GM12878 (cell line): ENCODE results near the gene KRT71. TPM values are rescaled to one million over a fixed set of nuclear protein-coding genes. Genes with fewer than 3 reads are reported as not detected.

Source experiments
- ATAC-seq: fragments of 200-7000 bp; cut with Tn5 transposase; 3 replicates; pipeline ENCODE4 v1.9.1; 2020; ENCODE audit warnings: mild to moderate bottlenecking, moderate library complexity
- BruUV-seq: library from RNA; stranded (reverse); fragments of 400-500 nt; replicated peaks from 2 replicates; lab custom pipeline; 2021; lab: Mats Ljungman, UMichigan
- CTCF ChIA-PET: fragments of 300-600 bp; sonication (Branson Sonifier 250); formaldehyde crosslinking; extraction: SDS; loops from one replicate; lab custom pipeline; 2021; ENCODE audit warnings: inconsistent platforms; lab: Yijun Ruan, JAX
- POLR2A ChIA-PET: fragments of 350-600 bp; formaldehyde crosslinking; extraction: SDS; loops from one replicate; lab custom pipeline; 2021; ENCODE audit warnings: inconsistent platforms; lab: Charles Lee
- RAD21 ChIA-PET: fragments of 300-600 bp; sonication (Branson Sonifier 250); formaldehyde crosslinking; loops from one replicate; lab custom pipeline; 2023; ENCODE audit warnings: antibody characterized with exemption; ENCODE audit not compliant: unreplicated experiment; lab: Charles Lee
- SMC1A ChIA-PET: fragments of 300-600 bp; sonication (Branson Sonifier 250); formaldehyde crosslinking; loops from one replicate; lab custom pipeline; 2023; ENCODE audit not compliant: unreplicated experiment, uncharacterized antibody; lab: Charles Lee
- DNase-seq: peaks from one replicate; pipeline ENCODE4 v3.0.0-alpha.2; 2011; ENCODE audit warnings: low read depth, low spot score
- FAIRE-seq: peaks from 3 replicates; lab custom pipeline; 2011; peaks lifted over from hg19 to GRCh38; lab: Jason Lieb, UNC
- H2AFZ ChIP-seq: 2 replicates; pipeline ENCODE4 v1.6.0; 2011; ENCODE audit warnings: low read depth, low read length, control low read depth; ENCODE audit not compliant: control insufficient read depth
- H3K27ac ChIP-seq: 2 replicates; pipeline ENCODE4 v1.5.1; 2011; ENCODE audit warnings: control low read depth; ENCODE audit not compliant: control insufficient read depth, insufficient read depth
- H3K27me3 ChIP-seq, 2 experiments: replicated peaks in 1 of 2; 2 replicates each; pipeline versions ENCODE4 v1.6.0 to v1.6.1; 2011; ENCODE audit warnings: low read length in 1 of 2; ENCODE audit not compliant: control insufficient read depth in 2 of 2, insufficient read depth in 2 of 2
- H3K36me3 ChIP-seq, 2 experiments: 2 replicates each; pipeline ENCODE4 v1.5.1; 2011; ENCODE audit warnings: low read length in 1 of 2; ENCODE audit not compliant: control insufficient read depth in 2 of 2, insufficient read depth in 2 of 2
- H3K4me1 ChIP-seq: 2 replicates; pipeline ENCODE4 v1.6.1; 2011; ENCODE audit warnings: mild to moderate bottlenecking, low read length, moderate library complexity, mixed read lengths; ENCODE audit not compliant: control insufficient read depth, insufficient read depth
- H3K4me2 ChIP-seq: 2 replicates; pipeline ENCODE4 v1.6.0; 2011; ENCODE audit warnings: control low read depth; ENCODE audit not compliant: control insufficient read depth, insufficient read depth
- H3K4me3 ChIP-seq: fragments of 200-600 bp; sonication (generic); 2 replicates; pipeline ENCODE4 v1.5.1; 2016
- H3K79me2 ChIP-seq: 2 replicates; pipeline ENCODE4 v1.6.0; 2011; ENCODE audit warnings: low read length; ENCODE audit not compliant: control insufficient read depth, insufficient read depth
- H3K9ac ChIP-seq: 2 replicates; pipeline ENCODE4 v1.8.0; 2011; ENCODE audit warnings: low read length, control low read depth, mixed read lengths; ENCODE audit not compliant: control insufficient read depth, insufficient read depth
- H3K9me3 ChIP-seq: replicated peaks from 3 replicates; pipeline ENCODE4 v1.5.1; 2011; ENCODE audit warnings: mild to moderate bottlenecking, low read length; ENCODE audit not compliant: control insufficient read depth, insufficient read depth
- H4K20me1 ChIP-seq: 2 replicates; pipeline ENCODE4 v1.6.0; 2011; ENCODE audit not compliant: control insufficient read depth, insufficient read depth
- ATF7 ChIP-seq: fragments of 450-650 bp; IDR thresholded peaks from 2 replicates; pipeline ENCODE4 v1.6.1; 2016; ENCODE audit warnings: low read depth, mild to moderate bottlenecking
- CREM ChIP-seq: IDR thresholded peaks from 2 replicates; pipeline ENCODE4 v1.6.1; 2014; ENCODE audit warnings: antibody characterized with exemption, low read depth
- DPF2 ChIP-seq: fragments of 450-650 bp; IDR thresholded peaks from 2 replicates; pipeline ENCODE4 v1.6.1; 2017; ENCODE audit warnings: mild to moderate bottlenecking
- EED ChIP-seq: sonication (generic); IDR thresholded peaks from 2 replicates; pipeline ENCODE4 v1.6.1; 2016; ENCODE audit warnings: antibody characterized with exemption, low read depth
- GABPA ChIP-seq: IDR thresholded peaks from 2 replicates; pipeline ENCODE4 v1.6.1; 2014; ENCODE audit warnings: antibody characterized with exemption, low read depth, mild to moderate bottlenecking, inconsistent platforms
- HCFC1 ChIP-seq: fragments of 150-350 bp; IDR thresholded peaks from 2 replicates; pipeline ENCODE4 v1.6.1; 2014; ENCODE audit warnings: low read length
- HDGF ChIP-seq: fragments of 450-650 bp; IDR thresholded peaks from 2 replicates; pipeline ENCODE4 v1.6.1; 2016; ENCODE audit warnings: antibody characterized with exemption
- NFIC ChIP-seq: IDR thresholded peaks from 2 replicates; pipeline ENCODE4 v1.6.1; 2012; ENCODE audit warnings: low read depth, mild to moderate bottlenecking, inconsistent platforms, low read length, moderate library complexity
- NR2C2 ChIP-seq: IDR thresholded peaks from 2 replicates; pipeline ENCODE4 v1.6.1; 2011; ENCODE audit warnings: borderline replicate concordance, low read depth; ENCODE audit not compliant: control insufficient read depth, insufficient read length
- POLR2A ChIP-seq: IDR thresholded peaks from 2 replicates; pipeline ENCODE4 v1.6.1; 2011; ENCODE audit warnings: low read depth, mild to moderate bottlenecking, low read length
- SMAD5 ChIP-seq: IDR thresholded peaks from 2 replicates; pipeline ENCODE4 v1.6.1; 2016; ENCODE audit warnings: antibody characterized with exemption, low read depth
- SMARCA5 ChIP-seq: fragments of 450-650 bp; IDR thresholded peaks from 2 replicates; pipeline ENCODE4 v1.6.1; 2017; ENCODE audit warnings: mild to moderate bottlenecking
- TCF3 ChIP-seq: IDR thresholded peaks from 2 replicates; pipeline ENCODE4 v1.6.1; 2012; ENCODE audit warnings: low read depth, mild to moderate bottlenecking, low read length, borderline replicate concordance; ENCODE audit not compliant: insufficient read depth
- TCF7 ChIP-seq: IDR thresholded peaks from 2 replicates; pipeline ENCODE4 v1.6.1; 2014; ENCODE audit warnings: antibody characterized with exemption, borderline replicate concordance
- ZNF207 ChIP-seq: fragments of 450-650 bp; IDR thresholded peaks from 2 replicates; pipeline ENCODE4 v1.6.1; 2014; ENCODE audit warnings: antibody characterized with exemption, mild to moderate bottlenecking, borderline replicate concordance
- ZNF217 ChIP-seq: fragments of 450-650 bp; IDR thresholded peaks from 2 replicates; pipeline ENCODE4 v1.6.1; 2017; ENCODE audit warnings: antibody characterized with exemption, mild to moderate bottlenecking
- ZZZ3 ChIP-seq: IDR thresholded peaks from 2 replicates; pipeline ENCODE4 v1.6.1; 2011; ENCODE audit warnings: low read depth; ENCODE audit not compliant: control insufficient read depth, insufficient read length
- WGBS: methylation state at CpG from one replicate; pipeline ENCODE4 v1.1.6; 2016; ENCODE audit warnings: low lambda C conversion rate; ENCODE audit not compliant: insufficient replicate concordance, insufficient coverage; ENCODE audit errors: missing lambda C conversion rate; 5-methylcytosine and 5-hydroxymethylcytosine counted together
- in situ Hi-C: fragments of 300-500 bp; cut with MboI; formaldehyde crosslinking; loops from 9 replicates; pipeline ENCODE4 v1.14.3; 2018; ENCODE audit warnings: mixed read lengths
- intact Hi-C: fragments of 100-400 bp; cut with micrococcal nuclease; formaldehyde crosslinking; loops from one replicate; pipeline ENCODE4 v1.14.2; 2022; ENCODE audit not compliant: unreplicated experiment
- polyA plus RNA-seq, 11 experiments: library from polyadenylated mRNA; depleted of rRNA in 4 of 11; unstranded in 6 of 11; stranded (reverse) in 5 of 11; fragments of >200 nt; fragmentation: Nextera tagmentation in 4 of 11; fragmentation: Illumina TruSeq in 1 of 11; extraction: Ambion mirVana in 4 of 11; extraction: Trizol in 1 of 11; gene quantifications; 1 replicate in 1 of 11; 2 replicates in 10 of 11; pipeline versions ENCODE4 v1.2.1 to v1.2.3, GENCODE V29; 2011 to 2016; ENCODE audit warnings: inconsistent platforms in 2 of 11, missing spikeins in 2 of 11, low read depth in 1 of 11
- total RNA-seq, 4 experiments: library from RNA; depleted of rRNA in 3 of 4; stranded (reverse); fragments of >200 nt in 3 of 4; fragmentation: Illumina TruSeq in 1 of 4; extraction: Trizol in 1 of 4; gene quantifications; 2 replicates each; pipeline versions ENCODE4 v1.2.1 to v1.2.3, GENCODE V29; 2013 to 2021
- TF ChIP-seq, protein P1 (sequence below), 3 experiments: IDR thresholded peaks in 2 of 3; conservative IDR thresholded peaks in 1 of 3; 2 replicates each; pipeline ENCODE4 v1.5.1; 2011; ENCODE audit warnings: low read depth in 3 of 3, low read length in 3 of 3, mild to moderate bottlenecking in 3 of 3, control low read depth in 2 of 3, moderate library complexity in 2 of 3, inconsistent platforms in 1 of 3, mixed read lengths in 1 of 3; ENCODE audit not compliant: control insufficient read depth in 2 of 3, insufficient read depth in 1 of 3; ENCODE audit errors: extremely low read depth in 1 of 3
- TF ChIP-seq, protein P2 (sequence below): fragments of 450-650 bp; formaldehyde crosslinking; IDR thresholded peaks from 2 replicates; pipeline ENCODE4 v1.4.0; 2022; ENCODE audit warnings: mild to moderate bottlenecking, moderate library complexity
- TF ChIP-seq, protein P3 (sequence below): fragments of 150-350 bp; IDR thresholded peaks from 2 replicates; pipeline ENCODE4 v1.6.1; 2014; ENCODE audit warnings: mild to moderate bottlenecking, low read depth, low read length

KRT71 gene
- total and polyA plus RNA-seq, 10 of the 15 experiments (the other 5 are each of a cell fraction or from before 2014, with no cell fraction given), result not detected

DNA sequence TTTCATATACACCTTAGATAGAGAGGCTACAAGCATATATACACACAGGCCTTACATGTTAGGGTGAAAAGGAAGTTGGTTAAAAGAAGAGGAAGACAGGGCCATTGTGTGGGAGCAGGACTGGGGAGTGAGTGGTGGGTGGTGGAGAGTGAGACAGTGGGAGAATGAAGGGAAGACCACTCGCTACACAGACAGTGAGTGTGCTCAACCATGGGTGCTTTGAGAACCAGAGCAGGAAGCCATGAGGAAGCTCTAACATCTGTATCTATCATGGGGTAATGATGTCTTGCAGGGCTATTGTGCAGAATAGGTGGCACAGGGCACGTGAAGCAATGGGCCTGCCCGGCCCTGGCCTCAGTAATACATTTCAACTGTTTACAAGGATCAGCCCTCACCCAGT lies 32.1 kb upstream of the KRT71 start:
- RAD21 ChIA-PET, result no interaction called here
- Histone ChIP-seq H3K4me2 (no peak overlapping the region), H3K79me2 (no peaks in the 10 kb centered on the region), H3K27me3 (peaks cover 0 to 3% of the 10 kb centered on the region in 2 experiments; a peak in 3 of 4 replicates), H2AFZ (no peak overlapping the region), H4K20me1 (no peaks in the 10 kb centered on the region), H3K36me3 (no peaks in the 10 kb centered on the region), H3K9ac (no peak overlapping the region), H3K9me3 (no peaks in the 10 kb centered on the region), H3K4me3 (no peak overlapping the region), H3K27ac (no peak overlapping the region), H3K4me1 (no peaks in the 10 kb centered on the region)
- POLR2A ChIA-PET, result no interaction called here
- CTCF ChIA-PET, result interaction anchor here (3.5 to 5.3 kb wide), 2 partner anchors 285 to 295 kb away, joined by 12 to 36 read pairs; no protein-coding TSS in a partner anchor
- SMC1A ChIA-PET, result interaction anchor here (1.0 kb wide), 1 partner anchor 293 kb away, joined by 3 read pairs; no protein-coding TSS in a partner anchor
- intact Hi-C loops, result no loop called here
- in situ Hi-C loops, result loop anchor here (5.0 to 10.0 kb wide), 2 partner anchors 280 to 397 kb away; no protein-coding TSS in a partner anchor
- WGBS, result 2% methylated on average over 3 of the region's 3 CpGs
- no peak for DNase-seq
- no peak for ATAC-seq
- FAIRE-seq, result no peak
- TF ChIP-seq SMARCA5 (no peak), CREM (no peak), POLR2A (no peak), GABPA (no peak), NR2C2 (no peak), ZNF217 (no peak), NFIC (no peak), ZNF207 (no peak), ATF7 (no peak), ZZZ3 (no peak), TCF3 (no peak), HCFC1 (no peak), EED (no peak), TCF7 (no peak), HDGF (no peak), DPF2 (no peak), SMAD5 (no peak)
- TF ChIP-seq, protein P1, sequence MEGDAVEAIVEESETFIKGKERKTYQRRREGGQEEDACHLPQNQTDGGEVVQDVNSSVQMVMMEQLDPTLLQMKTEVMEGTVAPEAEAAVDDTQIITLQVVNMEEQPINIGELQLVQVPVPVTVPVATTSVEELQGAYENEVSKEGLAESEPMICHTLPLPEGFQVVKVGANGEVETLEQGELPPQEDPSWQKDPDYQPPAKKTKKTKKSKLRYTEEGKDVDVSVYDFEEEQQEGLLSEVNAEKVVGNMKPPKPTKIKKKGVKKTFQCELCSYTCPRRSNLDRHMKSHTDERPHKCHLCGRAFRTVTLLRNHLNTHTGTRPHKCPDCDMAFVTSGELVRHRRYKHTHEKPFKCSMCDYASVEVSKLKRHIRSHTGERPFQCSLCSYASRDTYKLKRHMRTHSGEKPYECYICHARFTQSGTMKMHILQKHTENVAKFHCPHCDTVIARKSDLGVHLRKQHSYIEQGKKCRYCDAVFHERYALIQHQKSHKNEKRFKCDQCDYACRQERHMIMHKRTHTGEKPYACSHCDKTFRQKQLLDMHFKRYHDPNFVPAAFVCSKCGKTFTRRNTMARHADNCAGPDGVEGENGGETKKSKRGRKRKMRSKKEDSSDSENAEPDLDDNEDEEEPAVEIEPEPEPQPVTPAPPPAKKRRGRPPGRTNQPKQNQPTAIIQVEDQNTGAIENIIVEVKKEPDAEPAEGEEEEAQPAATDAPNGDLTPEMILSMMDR (IDR thresholded peaks at IDR 0.05 in 2 of 3, conservative IDR thresholded peaks at IDR 0.05 in 1 of 3; ENCODE audit: control insufficient read depth in 2 of 3, extremely low read depth in 1 of 3, insufficient read depth in 1 of 3, low read depth in 3 of 3, low read length in 3 of 3), result no peak
- TF ChIP-seq, protein P2, sequence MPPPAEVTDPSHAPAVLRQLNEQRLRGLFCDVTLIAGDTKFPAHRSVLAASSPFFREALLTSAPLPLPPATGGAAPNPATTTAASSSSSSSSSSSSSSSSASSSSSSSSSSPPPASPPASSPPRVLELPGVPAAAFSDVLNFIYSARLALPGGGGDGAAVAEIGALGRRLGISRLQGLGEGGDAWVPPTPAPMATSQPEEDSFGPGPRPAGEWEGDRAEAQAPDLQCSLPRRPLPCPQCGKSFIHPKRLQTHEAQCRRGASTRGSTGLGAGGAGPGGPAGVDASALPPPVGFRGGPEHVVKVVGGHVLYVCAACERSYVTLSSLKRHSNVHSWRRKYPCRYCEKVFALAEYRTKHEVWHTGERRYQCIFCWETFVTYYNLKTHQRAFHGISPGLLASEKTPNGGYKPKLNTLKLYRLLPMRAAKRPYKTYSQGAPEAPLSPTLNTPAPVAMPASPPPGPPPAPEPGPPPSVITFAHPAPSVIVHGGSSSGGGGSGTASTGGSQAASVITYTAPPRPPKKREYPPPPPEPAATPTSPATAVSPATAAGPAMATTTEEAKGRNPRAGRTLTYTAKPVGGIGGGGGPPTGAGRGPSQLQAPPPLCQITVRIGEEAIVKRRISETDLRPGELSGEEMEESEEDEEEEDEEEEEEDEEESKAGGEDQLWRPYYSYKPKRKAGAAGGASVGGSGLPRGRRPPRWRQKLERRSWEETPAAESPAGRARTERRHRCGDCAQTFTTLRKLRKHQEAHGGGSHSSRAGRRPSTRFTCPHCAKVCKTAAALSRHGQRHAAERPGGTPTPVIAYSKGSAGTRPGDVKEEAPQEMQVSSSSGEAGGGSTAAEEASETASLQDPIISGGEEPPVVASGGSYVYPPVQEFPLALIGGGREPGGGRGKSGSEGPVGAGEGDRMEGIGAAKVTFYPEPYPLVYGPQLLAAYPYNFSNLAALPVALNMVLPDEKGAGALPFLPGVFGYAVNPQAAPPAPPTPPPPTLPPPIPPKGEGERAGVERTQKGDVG (CRISPR knock-in tag), result no peak
- TF ChIP-seq, protein P3, sequence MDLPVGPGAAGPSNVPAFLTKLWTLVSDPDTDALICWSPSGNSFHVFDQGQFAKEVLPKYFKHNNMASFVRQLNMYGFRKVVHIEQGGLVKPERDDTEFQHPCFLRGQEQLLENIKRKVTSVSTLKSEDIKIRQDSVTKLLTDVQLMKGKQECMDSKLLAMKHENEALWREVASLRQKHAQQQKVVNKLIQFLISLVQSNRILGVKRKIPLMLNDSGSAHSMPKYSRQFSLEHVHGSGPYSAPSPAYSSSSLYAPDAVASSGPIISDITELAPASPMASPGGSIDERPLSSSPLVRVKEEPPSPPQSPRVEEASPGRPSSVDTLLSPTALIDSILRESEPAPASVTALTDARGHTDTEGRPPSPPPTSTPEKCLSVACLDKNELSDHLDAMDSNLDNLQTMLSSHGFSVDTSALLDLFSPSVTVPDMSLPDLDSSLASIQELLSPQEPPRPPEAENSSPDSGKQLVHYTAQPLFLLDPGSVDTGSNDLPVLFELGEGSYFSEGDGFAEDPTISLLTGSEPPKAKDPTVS, result no peak
- TF ChIP-seq, all 136 proteins: peak for 0
- BruUV-seq, result no TSS peak
